HL-60 (cell line): ENCODE measurements around the gene SFMBT2.
"Not testable (repeated sequence)": the region's sequence is repeated elsewhere in the genome, so short reads cannot be mapped to it uniquely, and the experiment has no call there.

ENCODE experiments used
- POLR2AphosphoS5 ChIP-seq: IDR thresholded peaks from 2 replicates; pipeline ENCODE4 v1.6.1; 2012; ENCODE audit warnings: low read depth
- TF ChIP-seq, protein P1 (sequence below): IDR thresholded peaks from one replicate; pipeline ENCODE4 v1.5.1; 2011; ENCODE audit warnings: low read length, control low read depth, inconsistent platforms; ENCODE audit not compliant: insufficient read depth

DNA sequence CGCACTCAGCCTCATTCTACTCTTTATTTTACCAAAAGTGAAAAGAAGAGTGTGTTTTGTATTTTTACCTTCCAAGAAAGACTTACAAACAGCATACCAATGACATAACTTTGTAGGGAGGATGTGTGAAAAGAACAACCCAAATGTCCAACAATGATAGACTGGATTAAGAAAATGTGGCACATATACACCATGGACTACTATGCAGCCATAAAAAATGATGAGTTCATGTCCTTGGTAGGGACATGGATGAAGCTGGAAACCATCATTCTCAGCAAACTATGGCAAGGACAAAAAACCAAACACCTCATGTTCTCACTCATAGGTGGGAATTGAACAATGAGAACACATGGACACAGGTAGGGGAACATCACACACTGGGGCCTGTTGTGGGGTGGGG, 228.5 kb downstream of the SFMBT2 start:
- TF ChIP-seq, protein P1, sequence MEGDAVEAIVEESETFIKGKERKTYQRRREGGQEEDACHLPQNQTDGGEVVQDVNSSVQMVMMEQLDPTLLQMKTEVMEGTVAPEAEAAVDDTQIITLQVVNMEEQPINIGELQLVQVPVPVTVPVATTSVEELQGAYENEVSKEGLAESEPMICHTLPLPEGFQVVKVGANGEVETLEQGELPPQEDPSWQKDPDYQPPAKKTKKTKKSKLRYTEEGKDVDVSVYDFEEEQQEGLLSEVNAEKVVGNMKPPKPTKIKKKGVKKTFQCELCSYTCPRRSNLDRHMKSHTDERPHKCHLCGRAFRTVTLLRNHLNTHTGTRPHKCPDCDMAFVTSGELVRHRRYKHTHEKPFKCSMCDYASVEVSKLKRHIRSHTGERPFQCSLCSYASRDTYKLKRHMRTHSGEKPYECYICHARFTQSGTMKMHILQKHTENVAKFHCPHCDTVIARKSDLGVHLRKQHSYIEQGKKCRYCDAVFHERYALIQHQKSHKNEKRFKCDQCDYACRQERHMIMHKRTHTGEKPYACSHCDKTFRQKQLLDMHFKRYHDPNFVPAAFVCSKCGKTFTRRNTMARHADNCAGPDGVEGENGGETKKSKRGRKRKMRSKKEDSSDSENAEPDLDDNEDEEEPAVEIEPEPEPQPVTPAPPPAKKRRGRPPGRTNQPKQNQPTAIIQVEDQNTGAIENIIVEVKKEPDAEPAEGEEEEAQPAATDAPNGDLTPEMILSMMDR: not testable (repeated sequence)
- not testable (repeated sequence) for TF ChIP-seq POLR2AphosphoS5
